ENCODE results near the gene SMIM24. TPM values are rescaled to one million over a fixed set of nuclear protein-coding genes. Genes with fewer than 3 reads are reported as not detected.

SMIM24 gene
- total RNA-seq, 4 donors from 2014 or later, result not detected

DNA sequence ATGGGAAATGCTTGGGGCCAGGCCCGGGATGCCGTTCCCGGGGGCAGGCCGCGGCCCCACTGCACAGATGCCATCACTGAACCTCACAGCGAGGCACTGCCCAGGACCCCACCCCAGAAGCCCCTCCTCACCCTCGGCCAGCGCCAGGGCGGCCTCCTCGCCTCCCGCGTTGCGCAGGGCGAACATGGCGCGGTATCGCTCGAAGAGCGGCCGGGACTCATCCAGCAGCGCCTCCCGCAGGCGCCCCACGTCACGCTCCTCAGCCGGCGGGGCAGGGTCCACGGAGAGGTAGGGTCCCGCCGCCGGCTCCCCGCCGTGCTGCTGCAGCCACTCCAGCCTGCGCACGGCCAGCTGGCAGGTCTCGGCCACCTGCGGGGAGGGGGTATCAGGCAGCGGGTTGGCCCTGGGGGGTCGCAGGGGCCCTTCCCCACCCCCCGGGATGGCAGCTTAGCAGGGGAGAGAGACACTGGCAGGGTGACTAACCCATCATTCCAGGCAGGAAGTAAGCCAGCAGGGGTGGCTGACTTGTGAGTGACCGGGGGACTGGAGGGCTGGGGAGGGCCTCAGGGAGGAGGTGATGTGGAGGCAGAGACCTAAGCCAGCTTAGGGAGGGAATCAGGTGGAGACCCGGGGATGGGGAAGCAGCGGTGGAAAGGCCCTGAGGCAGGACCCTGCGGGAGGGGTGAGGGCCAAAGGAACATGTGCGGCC lies 12.0 kb upstream of the SMIM24 start:
- Histone ChIP-seq H3K4me1 (no peaks in the 10 kb centered on the region), H3K4me3 (no peak overlapping the region), H3K36me3 (peaks cover 0 to 77% of the 10 kb centered on the region in 2 donors), H3K9me3 (no peaks in the 10 kb centered on the region), H3K27ac (no peak overlapping the region), H3K27me3 (no peaks in the 10 kb centered on the region)
- TF ChIP-seq, protein P1, sequence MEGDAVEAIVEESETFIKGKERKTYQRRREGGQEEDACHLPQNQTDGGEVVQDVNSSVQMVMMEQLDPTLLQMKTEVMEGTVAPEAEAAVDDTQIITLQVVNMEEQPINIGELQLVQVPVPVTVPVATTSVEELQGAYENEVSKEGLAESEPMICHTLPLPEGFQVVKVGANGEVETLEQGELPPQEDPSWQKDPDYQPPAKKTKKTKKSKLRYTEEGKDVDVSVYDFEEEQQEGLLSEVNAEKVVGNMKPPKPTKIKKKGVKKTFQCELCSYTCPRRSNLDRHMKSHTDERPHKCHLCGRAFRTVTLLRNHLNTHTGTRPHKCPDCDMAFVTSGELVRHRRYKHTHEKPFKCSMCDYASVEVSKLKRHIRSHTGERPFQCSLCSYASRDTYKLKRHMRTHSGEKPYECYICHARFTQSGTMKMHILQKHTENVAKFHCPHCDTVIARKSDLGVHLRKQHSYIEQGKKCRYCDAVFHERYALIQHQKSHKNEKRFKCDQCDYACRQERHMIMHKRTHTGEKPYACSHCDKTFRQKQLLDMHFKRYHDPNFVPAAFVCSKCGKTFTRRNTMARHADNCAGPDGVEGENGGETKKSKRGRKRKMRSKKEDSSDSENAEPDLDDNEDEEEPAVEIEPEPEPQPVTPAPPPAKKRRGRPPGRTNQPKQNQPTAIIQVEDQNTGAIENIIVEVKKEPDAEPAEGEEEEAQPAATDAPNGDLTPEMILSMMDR (IDR thresholded peaks at IDR 0.05), result no peak
- TF ChIP-seq EP300 (IDR thresholded peaks at IDR 0.05), result no peak
- no peak for TF ChIP-seq POLR2AphosphoS5 (IDR thresholded peaks at IDR 0.05)
- TF ChIP-seq POLR2A (IDR thresholded peaks at IDR 0.05), result no peak
- no peak for ATAC-seq
- 85 to 90% methylated on average over 2 to 4 of the region's 45 CpGs for WGBS, 2 donors (ENCODE audit: low coverage in 1 of 2)

DNA sequence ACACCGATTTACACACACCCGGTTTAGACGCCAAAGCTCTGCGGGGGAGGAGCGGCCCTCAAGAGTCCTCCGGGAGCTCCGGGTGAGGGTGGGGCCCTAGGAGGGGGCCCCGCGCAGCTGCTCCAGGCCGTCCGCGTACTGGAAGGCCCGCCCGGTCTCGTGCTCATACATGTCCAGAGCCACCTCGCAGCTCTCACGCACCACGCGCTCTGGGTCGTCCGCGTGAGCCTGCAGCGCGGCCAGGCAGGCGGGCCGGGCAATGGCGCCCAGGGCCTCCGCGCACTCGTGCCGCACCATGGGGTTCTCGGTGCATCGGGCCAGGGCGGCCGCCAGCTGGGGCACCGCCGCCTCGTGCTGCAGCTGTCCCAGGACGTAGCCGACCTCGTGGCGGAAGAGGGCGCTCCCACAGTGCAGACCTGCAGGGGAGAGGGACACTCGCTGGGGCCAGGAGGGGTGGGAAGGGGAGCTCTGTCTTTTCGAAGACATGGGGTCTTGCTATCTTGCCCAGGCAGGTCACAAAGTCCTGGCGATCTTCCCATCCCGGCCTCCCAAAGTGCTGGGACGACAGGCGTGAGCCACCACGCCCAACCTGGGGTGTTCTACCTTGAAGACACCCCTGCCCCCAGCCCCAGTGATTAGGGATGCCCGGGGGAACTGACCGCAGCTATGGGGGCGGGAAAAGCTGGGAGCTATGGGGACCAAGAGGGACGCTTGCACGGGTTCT lies 11.2 kb upstream of the SMIM24 start:
- WGBS, 2 donors (ENCODE audit: low coverage in 1 of 2), result 100% methylated on average over 3 of the region's 55 CpGs; no CpG with 5 or more reads in 1 of the 2 donors
- Histone ChIP-seq H3K4me1 (no peaks in the 10 kb centered on the region), H3K4me3 (no peak overlapping the region), H3K27ac (no peak overlapping the region), H3K9me3 (no peaks in the 10 kb centered on the region), H3K36me3 (peaks cover 0 to 69% of the 10 kb centered on the region in 2 donors), H3K27me3 (no peaks in the 10 kb centered on the region)
- no peak for TF ChIP-seq POLR2AphosphoS5 (IDR thresholded peaks at IDR 0.05)
- TF ChIP-seq POLR2A (IDR thresholded peaks at IDR 0.05), result no peak
- TF ChIP-seq, protein P1 (IDR thresholded peaks at IDR 0.05), result no peak
- TF ChIP-seq EP300 (IDR thresholded peaks at IDR 0.05), result no peak
- ATAC-seq, result no peak

GRCh38 chr19:3483226-3483628 lies 2.9 kb upstream of the SMIM24 start, which contains the start of gene SMIM44:
Gene SMIM44 (minus strand): TSS chr19:3483441. CDS start chr19:3483403, 38 bp downstream.
- ATAC-seq, result no peak
- peaks cover 74% of the 10 kb centered on the region for H3K27me3 ChIP-seq
- TF ChIP-seq POLR2A (IDR thresholded peaks at IDR 0.05) (no peak), EP300 (IDR thresholded peaks at IDR 0.05) (no peak), POLR2AphosphoS5 (IDR thresholded peaks at IDR 0.05) (no peak)
- TF ChIP-seq, protein P1 (IDR thresholded peaks at IDR 0.05), result no peak
- WGBS, 2 donors (ENCODE audit: low coverage in 1 of 2), result 61 to 87% methylated on average over 7 of the region's 33 CpGs
- H3K36me3 ChIP-seq, result no peaks in the 10 kb centered on the region
- H3K4me1 ChIP-seq, result no peaks in the 10 kb centered on the region
- no peaks in the 10 kb centered on the region for H3K9me3 ChIP-seq
- no peak within 1 kb of the TSS for H3K27ac ChIP-seq
- no peak within 1 kb of the TSS for H3K4me3 ChIP-seq

GRCh38 chr19:3482507-3483225 lies 2.3 kb upstream of the SMIM24 start:
- TF ChIP-seq POLR2AphosphoS5 (IDR thresholded peaks at IDR 0.05), result no peak
- Histone ChIP-seq H3K36me3 (no peaks in the 10 kb centered on the region), H3K27ac (no peak overlapping the region), H3K27me3 (peaks cover 74% of the 10 kb centered on the region), H3K9me3 (no peaks in the 10 kb centered on the region), H3K4me3 (no peak overlapping the region), H3K4me1 (no peaks in the 10 kb centered on the region)
- 20 to 41% methylated on average over 1 to 16 of the region's 49 CpGs for WGBS, 2 donors (ENCODE audit: low coverage in 1 of 2)
- ATAC-seq, result no peak
